ENCODE measurements around the gene ASCL5.

The ASCL5 gene

DNA sequence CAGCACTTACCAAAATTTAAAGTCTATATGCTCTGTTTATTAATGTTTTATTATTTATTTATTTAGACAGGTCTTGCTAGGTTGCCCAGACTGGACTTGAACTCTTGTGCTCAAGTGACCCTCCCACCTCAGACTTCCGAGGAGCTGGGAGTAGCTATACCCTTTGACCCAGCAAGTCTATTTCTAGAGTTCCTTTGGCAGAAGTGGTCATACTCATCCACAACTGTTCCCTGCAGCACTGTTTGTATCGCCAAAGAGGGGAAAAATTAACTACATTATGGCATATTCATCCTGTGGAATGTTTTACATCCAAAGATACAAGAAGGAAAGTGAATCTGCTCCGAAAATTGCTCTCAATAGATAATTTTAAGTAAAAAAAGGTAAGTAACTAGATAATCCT lies 43.2 kb downstream of the ASCL5 start:
- Histone ChIP-seq H3K27me3 (ENCODE audit: insufficient read depth, insufficient read length) (peaks cover 8% of the 10 kb centered on the region), H3K9me3 (ENCODE audit: insufficient read depth, low read length) (no peaks in the 10 kb centered on the region)

DNA sequence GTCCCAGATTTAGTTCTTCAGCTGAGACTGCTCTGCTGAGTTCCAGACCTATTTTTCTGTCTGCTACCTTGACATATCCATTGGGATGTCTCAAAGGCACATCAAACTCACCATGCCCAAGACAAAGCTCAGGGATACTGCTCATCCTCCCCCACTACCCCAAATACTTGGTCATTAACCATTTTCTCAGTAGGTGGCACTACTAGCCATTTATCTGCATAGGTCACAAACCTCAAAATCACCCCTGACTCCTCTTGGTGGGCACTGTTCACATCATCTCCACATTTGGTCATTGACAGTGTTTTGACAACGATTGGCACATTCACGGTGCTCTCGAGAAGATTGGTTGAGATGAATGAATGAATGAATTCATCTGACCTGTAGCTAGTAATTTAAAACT lies 46.8 kb downstream of the ASCL5 start:
- H3K9me3 ChIP-seq (ENCODE audit: insufficient read depth, low read length) = no peaks in the 10 kb centered on the region
- H3K36me3 ChIP-seq (ENCODE audit: insufficient read depth, insufficient read length, low read length) = no peaks in the 10 kb centered on the region
- no peak overlapping the region for H3K9ac ChIP-seq (ENCODE audit: insufficient read length, low read depth)
- H3K4me3 ChIP-seq (ENCODE audit: insufficient read length, low read depth) = no peak overlapping the region
- DNase-seq (ENCODE audit: low read depth, low spot score) = no peak
- H3K27me3 ChIP-seq (ENCODE audit: insufficient read depth, insufficient read length) = peaks cover 2% of the 10 kb centered on the region
- no peak for TF ChIP-seq YY1 (IDR thresholded peaks at IDR 0.05; ENCODE audit: insufficient read depth, insufficient read length)
- no peak for TF ChIP-seq ZNF274 (IDR thresholded peaks at IDR 0.05; ENCODE audit: low read depth, low read length)
- no peak for TF ChIP-seq SUZ12 (IDR thresholded peaks at IDR 0.05; ENCODE audit: extremely low read depth, insufficient read depth, insufficient read length)
- H3K4me1 ChIP-seq (ENCODE audit: insufficient read depth, insufficient read length) = no peaks in the 10 kb centered on the region

More for the DNA sequence above, 43.2 kb downstream of the ASCL5 start:
- H3K4me3 ChIP-seq (ENCODE audit: insufficient read length, low read depth) = no peak overlapping the region
- H3K36me3 ChIP-seq (ENCODE audit: insufficient read depth, insufficient read length, low read length) = no peaks in the 10 kb centered on the region
- no peak overlapping the region for H3K9ac ChIP-seq (ENCODE audit: insufficient read length, low read depth)
- H3K4me1 ChIP-seq (ENCODE audit: insufficient read depth, insufficient read length) = no peaks in the 10 kb centered on the region
- DNase-seq (ENCODE audit: low read depth, low spot score) = no peak
- TF ChIP-seq YY1 (IDR thresholded peaks at IDR 0.05; ENCODE audit: insufficient read depth, insufficient read length) (no peak), ZNF274 (IDR thresholded peaks at IDR 0.05; ENCODE audit: low read depth, low read length) (no peak), SUZ12 (IDR thresholded peaks at IDR 0.05; ENCODE audit: extremely low read depth, insufficient read depth, insufficient read length) (no peak)

DNA sequence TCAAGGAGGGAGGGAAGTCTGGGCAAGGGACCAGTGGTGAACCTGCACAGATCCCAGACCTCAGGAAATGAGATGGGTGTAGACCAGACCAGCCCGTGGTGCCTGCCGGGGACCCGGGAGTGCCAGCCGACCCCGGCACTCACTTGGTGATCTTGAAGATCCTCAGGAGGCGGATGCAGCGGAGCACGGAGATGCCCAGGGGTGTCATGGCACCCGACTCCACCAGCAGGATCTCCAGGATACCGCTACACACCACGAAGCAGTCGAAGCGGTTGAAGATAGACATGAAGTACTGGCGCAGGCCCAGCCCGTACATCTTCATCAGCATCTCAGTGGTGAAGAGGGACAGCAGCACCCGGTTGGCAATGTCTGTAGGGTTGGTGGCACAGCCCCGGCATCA lies 49.2 kb downstream of the ASCL5 start:
- Histone ChIP-seq H3K9me3 (ENCODE audit: insufficient read depth, low read length) (no peaks in the 10 kb centered on the region), H3K4me1 (ENCODE audit: insufficient read depth, insufficient read length) (no peaks in the 10 kb centered on the region), H3K4me3 (ENCODE audit: insufficient read length, low read depth) (no peak overlapping the region), H3K9ac (ENCODE audit: insufficient read length, low read depth) (no peak overlapping the region), H3K27me3 (ENCODE audit: insufficient read depth, insufficient read length) (no peaks in the 10 kb centered on the region), H3K36me3 (ENCODE audit: insufficient read depth, insufficient read length, low read length) (no peaks in the 10 kb centered on the region)
- no peak for DNase-seq (ENCODE audit: low read depth, low spot score)
- TF ChIP-seq ZNF274 (IDR thresholded peaks at IDR 0.05; ENCODE audit: low read depth, low read length) (no peak), YY1 (IDR thresholded peaks at IDR 0.05; ENCODE audit: insufficient read depth, insufficient read length) (no peak), SUZ12 (IDR thresholded peaks at IDR 0.05; ENCODE audit: extremely low read depth, insufficient read depth, insufficient read length) (no peak)

DNA sequence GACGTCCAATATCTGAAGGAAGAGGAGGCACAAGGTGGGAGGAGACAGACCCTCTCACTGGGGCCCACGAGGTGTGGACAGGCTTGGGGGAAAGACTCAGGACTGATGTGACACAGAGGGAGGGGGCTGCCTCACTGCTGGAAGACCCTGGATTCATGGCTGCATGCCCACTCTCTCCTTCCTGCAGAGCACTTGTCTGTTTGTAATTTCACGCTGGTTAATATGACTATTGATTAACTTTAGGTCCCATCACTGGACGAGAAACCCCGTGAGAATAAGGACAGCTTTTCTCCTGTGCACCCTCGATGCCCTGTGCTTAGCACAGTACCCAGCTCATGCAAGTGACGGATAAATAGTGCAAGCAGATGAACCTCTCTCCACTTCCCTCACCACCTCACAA lies 49.9 kb downstream of the ASCL5 start:
- H3K27me3 ChIP-seq (ENCODE audit: insufficient read depth, insufficient read length) = no peaks in the 10 kb centered on the region
- no peak overlapping the region for H3K4me3 ChIP-seq (ENCODE audit: insufficient read length, low read depth)
- no peaks in the 10 kb centered on the region for H3K9me3 ChIP-seq (ENCODE audit: insufficient read depth, low read length)
- no peaks in the 10 kb centered on the region for H3K36me3 ChIP-seq (ENCODE audit: insufficient read depth, insufficient read length, low read length)
- H3K4me1 ChIP-seq (ENCODE audit: insufficient read depth, insufficient read length) = no peaks in the 10 kb centered on the region
- H3K9ac ChIP-seq (ENCODE audit: insufficient read length, low read depth) = no peak overlapping the region
- TF ChIP-seq YY1 (IDR thresholded peaks at IDR 0.05; ENCODE audit: insufficient read depth, insufficient read length) (no peak), ZNF274 (IDR thresholded peaks at IDR 0.05; ENCODE audit: low read depth, low read length) (no peak), SUZ12 (IDR thresholded peaks at IDR 0.05; ENCODE audit: extremely low read depth, insufficient read depth, insufficient read length) (no peak)
- no peak for DNase-seq (ENCODE audit: low read depth, low spot score)

DNA sequence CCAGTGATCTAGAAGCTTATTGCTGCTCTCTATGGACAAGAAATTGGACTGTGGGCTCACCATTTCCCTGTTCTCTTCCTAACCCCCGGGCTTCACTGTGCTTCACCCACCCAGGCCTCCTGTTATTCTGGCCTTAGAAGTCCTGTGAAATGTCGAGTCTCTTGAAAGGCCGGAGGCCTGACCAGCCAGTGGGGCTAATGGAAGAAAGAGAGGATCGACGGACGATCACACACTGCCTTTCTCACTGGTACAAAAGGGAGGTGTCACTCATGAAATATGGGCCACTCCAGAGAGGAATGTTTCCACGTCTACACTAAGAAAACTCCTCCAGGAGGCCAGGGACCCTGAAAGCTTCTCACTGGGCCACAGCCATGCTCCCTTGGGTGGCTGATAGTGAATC lies 50.9 kb downstream of the ASCL5 start:
- no peak overlapping the region for H3K9ac ChIP-seq (ENCODE audit: insufficient read length, low read depth)
- no peaks in the 10 kb centered on the region for H3K4me1 ChIP-seq (ENCODE audit: insufficient read depth, insufficient read length)
- H3K36me3 ChIP-seq (ENCODE audit: insufficient read depth, insufficient read length, low read length) = no peaks in the 10 kb centered on the region
- no peaks in the 10 kb centered on the region for H3K27me3 ChIP-seq (ENCODE audit: insufficient read depth, insufficient read length)
- no peaks in the 10 kb centered on the region for H3K9me3 ChIP-seq (ENCODE audit: insufficient read depth, low read length)
- no peak for DNase-seq (ENCODE audit: low read depth, low spot score)
- H3K4me3 ChIP-seq (ENCODE audit: insufficient read length, low read depth) = no peak overlapping the region
- TF ChIP-seq SUZ12 (IDR thresholded peaks at IDR 0.05; ENCODE audit: extremely low read depth, insufficient read depth, insufficient read length) (no peak), YY1 (IDR thresholded peaks at IDR 0.05; ENCODE audit: insufficient read depth, insufficient read length) (no peak), ZNF274 (IDR thresholded peaks at IDR 0.05; ENCODE audit: low read depth, low read length) (no peak)

DNA sequence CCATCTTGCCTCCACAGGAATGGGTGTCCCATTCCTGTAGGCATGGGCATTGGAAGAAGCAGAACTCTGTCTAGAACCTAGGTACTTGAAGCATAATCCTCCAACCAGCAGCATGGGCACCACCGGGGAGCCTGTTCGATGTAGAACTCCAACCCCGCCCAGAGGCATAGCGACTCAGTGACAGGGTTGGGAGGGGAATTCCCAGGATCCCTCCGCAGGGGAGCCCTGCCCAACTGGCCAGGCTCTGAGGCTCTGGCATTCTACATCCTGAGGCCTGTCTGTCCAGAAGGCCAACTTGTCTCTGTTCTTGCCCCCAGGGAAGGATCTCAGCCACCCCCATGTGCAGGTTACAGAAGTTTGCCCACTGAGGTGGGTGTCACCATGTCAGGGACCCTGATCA lies 53.0 kb downstream of the ASCL5 start:
- TF ChIP-seq ZNF274 (IDR thresholded peaks at IDR 0.05; ENCODE audit: low read depth, low read length) (no peak), YY1 (IDR thresholded peaks at IDR 0.05; ENCODE audit: insufficient read depth, insufficient read length) (no peak), SUZ12 (IDR thresholded peaks at IDR 0.05; ENCODE audit: extremely low read depth, insufficient read depth, insufficient read length) (no peak)
- no peak for DNase-seq (ENCODE audit: low read depth, low spot score)
- Histone ChIP-seq H3K4me1 (ENCODE audit: insufficient read depth, insufficient read length) (peaks cover 7% of the 10 kb centered on the region), H3K9ac (ENCODE audit: insufficient read length, low read depth) (no peak overlapping the region), H3K4me3 (ENCODE audit: insufficient read length, low read depth) (no peak overlapping the region), H3K36me3 (ENCODE audit: insufficient read depth, insufficient read length, low read length) (no peaks in the 10 kb centered on the region), H3K9me3 (ENCODE audit: insufficient read depth, low read length) (no peaks in the 10 kb centered on the region), H3K27me3 (ENCODE audit: insufficient read depth, insufficient read length) (no peaks in the 10 kb centered on the region)

DNA sequence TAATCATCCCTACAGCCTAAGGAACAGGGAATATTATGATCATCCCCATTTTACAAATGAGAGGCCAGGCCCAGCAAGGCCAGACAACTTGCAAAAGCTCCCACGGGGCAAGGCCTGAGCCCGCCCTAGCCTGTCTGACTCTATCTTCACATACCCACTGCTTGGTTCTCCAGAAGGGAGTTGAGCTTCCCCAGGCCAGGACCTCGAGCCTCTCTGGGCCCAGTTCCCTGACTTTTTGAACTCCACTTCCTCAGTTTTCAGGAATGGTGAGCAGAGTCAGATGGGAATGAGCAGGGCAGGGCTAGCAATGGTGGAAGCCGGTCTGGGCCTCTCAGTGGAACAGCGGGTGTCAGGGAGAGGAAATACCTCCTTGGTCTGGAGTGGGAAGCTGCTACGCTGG lies 54.1 kb downstream of the ASCL5 start:
- no peak overlapping the region for H3K9ac ChIP-seq (ENCODE audit: insufficient read length, low read depth)

More for the DNA sequence above, 54.1 kb downstream of the ASCL5 start:
- Histone ChIP-seq H3K27me3 (ENCODE audit: insufficient read depth, insufficient read length) (no peaks in the 10 kb centered on the region), H3K36me3 (ENCODE audit: insufficient read depth, insufficient read length, low read length) (no peaks in the 10 kb centered on the region), H3K4me3 (ENCODE audit: insufficient read length, low read depth) (no peak overlapping the region), H3K9me3 (ENCODE audit: insufficient read depth, low read length) (no peaks in the 10 kb centered on the region), H3K4me1 (ENCODE audit: insufficient read depth, insufficient read length) (peaks cover 8% of the 10 kb centered on the region)
- TF ChIP-seq ZNF274 (IDR thresholded peaks at IDR 0.05; ENCODE audit: low read depth, low read length) = no peak
- TF ChIP-seq YY1 (IDR thresholded peaks at IDR 0.05; ENCODE audit: insufficient read depth, insufficient read length) = no peak
- TF ChIP-seq SUZ12 (IDR thresholded peaks at IDR 0.05; ENCODE audit: extremely low read depth, insufficient read depth, insufficient read length) = no peak
- no peak for DNase-seq (ENCODE audit: low read depth, low spot score)
